Tibial nerve (tissue), 3 donors: ENCODE results near the gene EEA1.

Experiments used
- CTCF ChIP-seq, 5 experiments: fragments of 200-600 bp in 3 of 5; fragments of 450-650 bp in 2 of 5; sonication (generic) in 3 of 5; IDR thresholded peaks; one replicate each; pipeline ENCODE4 v1.5.1; 2016 to 2019; ENCODE audit warnings: antibody characterized with exemption in 5 of 5, mild to moderate bottlenecking in 3 of 5, moderate library complexity in 2 of 5
- POLR2A ChIP-seq, 2 donors: fragments of 450-650 bp; IDR thresholded peaks; one replicate each; pipeline ENCODE4 v1.6.1; 2017; ENCODE audit warnings: antibody characterized with exemption in 2 of 2, mild to moderate bottlenecking in 2 of 2, moderate library complexity in 2 of 2

GRCh38 chr12:92747151-92747550 is 181.9 kb downstream of the EEA1 start:
- TF ChIP-seq CTCF (IDR thresholded peaks at IDR 0.05) (no peak), POLR2A (IDR thresholded peaks at IDR 0.05) (no peak)
